HG02588 (cell line): ENCODE results near the gene HEXD.
"Not testable (repeated sequence)": the region's sequence is repeated elsewhere in the genome, so short reads cannot be mapped to it uniquely, and the experiment has no call there.

ENCODE experiments used
- ATAC-seq: cut with Tn5 transposase; IDR thresholded peaks from one replicate; pipeline ENCODE4 v1.9.1; 2021; ENCODE audit warnings: mild to moderate bottlenecking, moderate library complexity; ENCODE audit not compliant: unreplicated experiment

Gene HEXD

DNA sequence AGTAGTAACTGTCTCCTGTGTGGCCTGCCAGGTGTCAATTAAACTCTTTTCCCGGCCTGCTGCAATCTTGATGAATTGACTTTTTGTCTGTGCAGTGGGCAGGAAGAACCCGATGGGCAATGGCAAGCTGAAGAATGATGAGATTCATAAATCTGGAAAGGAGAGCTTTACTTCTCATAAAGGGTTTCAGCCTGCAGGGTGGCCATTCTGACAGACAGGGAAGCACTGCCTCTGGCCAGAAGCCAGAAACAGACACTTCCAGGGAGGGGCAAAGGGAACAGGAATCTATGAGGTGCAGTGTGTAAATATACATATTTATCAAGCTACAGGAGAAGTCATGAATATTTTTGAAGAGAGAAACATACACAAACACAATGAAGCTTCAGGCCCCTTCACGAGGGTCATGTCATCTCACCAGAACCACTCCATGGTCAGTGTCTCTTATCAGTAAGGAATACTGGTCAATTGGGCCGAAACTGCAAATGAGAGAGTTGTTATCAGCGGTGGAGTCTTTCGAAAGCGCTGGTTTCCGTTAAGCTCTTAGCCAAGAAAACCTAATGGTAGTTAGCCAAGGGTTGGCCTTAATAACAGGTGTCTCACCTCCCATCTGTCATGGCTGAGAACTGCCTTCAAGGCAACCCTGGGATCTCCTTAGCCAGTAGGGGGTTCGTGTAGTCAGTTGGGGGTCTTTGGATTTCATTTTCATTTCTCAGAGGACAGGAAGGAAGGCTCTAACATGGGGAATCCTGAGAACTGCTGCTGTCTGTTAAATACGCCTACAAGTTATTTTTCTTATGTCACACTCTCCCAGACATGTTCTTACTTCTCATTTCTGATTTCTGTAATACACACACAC is 39.2 kb downstream of the HEXD start:
- ATAC-seq = no peak

DNA sequence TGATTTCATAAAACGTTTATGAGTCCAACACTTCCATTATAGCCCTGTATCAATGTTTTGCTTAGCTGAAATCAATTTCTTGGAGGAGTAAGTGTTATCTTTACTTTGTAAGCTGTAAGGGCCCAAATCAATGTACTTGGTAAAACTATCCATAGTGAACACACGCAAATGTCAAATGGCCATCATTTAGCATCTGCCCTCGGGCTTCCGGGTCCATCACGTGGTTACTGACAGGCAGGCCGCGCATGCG is 39.7 kb downstream of the HEXD start:
- ATAC-seq = no peak

DNA sequence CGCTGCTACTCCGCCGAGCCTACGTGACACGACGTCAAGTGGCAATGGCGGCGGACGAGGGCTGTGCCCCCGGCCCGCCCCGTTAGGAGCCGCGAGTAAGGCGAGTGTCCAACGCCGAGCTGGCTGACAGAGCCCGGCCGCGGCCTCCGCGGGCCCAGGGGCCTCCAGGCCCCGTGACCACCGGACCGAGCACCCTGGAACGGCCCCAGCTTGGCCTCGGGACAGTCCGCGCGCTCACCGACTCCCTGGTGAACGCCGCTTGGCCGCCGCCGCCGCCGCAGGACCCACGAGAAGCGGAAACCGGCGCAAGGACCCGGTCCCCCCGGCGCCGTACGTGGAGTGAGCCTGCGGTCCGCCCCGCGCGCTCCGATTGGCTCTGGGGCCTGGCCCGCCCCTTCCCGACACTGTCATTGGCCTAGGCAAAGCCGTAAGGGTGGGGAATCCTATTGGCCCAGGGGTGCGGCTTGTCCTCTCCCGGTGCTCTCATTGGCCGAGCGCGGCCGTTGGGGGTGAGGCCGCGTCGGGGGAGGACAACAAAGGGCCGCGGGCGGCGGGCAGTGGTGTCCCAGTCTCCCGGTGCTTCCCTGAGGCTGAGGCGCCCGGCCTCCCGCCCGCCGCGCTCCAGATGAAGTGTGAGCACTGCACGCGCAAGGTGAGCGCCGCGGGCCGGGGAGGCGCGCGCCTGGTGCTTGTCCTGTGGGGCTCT is 40.2 kb downstream of the HEXD start, which contains the start of gene NARF:
TSS of gene NARF (plus strand) at position 563 of the 706 bp plus-strand sequence. CDS start at position 626, 63 bp downstream.
- ATAC-seq = peak; percentile 87

DNA sequence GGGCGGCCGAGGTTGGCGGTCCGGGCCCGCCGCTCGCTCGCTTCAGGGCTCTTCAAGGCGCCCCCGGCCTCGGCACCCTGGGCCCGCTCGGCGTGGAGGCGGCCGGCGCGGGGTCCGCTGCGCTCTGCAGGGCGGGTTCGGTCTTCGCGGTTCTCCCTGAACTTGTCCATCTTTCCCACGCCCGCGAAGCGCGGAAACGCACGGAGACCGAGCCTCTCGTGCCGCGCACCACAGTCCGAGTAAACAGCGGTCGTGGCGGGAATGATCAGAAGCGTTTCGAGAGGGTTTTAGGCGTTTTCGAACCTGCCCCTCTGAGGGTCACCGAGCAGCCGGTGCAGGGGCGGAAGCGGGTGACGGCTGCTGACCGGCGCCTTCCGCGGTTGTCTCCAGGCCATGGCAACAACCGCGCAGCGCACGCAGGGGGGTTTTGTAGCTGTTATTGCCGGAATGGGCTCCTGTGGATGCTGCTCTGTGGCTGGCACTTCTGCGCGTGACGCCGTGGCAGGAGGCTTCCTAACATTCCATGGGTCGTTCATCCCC is 40.8 kb downstream of the HEXD start:
- ATAC-seq = peak; percentile 4

DNA sequence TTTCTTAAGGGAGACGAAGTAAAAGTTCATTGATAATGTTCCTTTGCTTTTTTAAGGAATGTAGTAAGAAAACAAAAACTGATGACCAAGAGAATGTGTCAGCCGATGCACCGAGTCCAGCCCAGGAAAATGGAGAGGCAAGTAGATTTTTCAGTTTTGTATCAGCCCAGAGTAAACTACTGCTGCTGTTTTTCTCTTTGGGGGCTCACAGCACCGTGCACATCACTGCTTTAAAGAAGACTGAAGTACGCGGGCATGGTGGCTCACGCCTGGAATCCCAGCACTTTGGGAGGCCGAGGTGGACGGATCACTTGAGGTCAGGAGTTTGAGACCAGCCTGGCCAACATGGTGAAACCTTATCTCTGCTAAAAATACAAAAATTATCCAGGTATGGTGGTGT is 41.8 kb downstream of the HEXD start:
- not testable (repeated sequence) for ATAC-seq

DNA sequence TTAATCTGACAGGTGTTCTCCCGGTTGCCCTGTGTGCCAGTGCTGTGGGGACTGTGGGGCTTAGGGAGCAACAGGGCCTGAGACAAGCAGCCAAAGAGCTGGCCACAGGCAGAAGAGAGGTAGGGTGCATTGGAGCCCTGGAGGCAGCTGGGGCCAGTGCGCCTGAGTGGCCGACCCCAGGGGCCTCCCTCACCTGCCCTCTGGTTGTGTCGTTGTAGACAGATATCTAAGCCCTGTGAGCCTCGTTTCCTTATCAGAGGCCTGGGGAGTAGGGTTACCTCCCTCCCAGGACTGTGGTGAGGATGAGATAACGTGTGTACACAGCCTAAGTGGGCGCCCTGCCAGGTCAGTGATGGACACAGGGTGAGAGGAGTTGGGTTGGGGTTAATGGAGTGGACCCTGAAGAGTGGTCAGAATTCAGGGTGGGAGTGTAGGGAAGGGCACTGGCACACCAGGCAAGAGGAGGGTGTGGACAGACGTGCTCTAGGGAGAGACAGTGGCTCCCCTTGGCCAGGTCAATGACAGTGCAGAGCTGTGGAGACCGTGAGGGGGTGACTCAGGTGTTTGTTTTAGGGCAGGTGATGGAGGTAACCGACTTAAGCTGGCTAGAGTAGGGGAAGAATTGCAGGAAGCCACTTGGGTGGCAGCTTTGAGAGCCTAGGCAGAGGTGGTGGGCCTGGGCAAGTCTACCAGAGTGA is 43.8 kb downstream of the HEXD start:
- no peak for ATAC-seq

DNA sequence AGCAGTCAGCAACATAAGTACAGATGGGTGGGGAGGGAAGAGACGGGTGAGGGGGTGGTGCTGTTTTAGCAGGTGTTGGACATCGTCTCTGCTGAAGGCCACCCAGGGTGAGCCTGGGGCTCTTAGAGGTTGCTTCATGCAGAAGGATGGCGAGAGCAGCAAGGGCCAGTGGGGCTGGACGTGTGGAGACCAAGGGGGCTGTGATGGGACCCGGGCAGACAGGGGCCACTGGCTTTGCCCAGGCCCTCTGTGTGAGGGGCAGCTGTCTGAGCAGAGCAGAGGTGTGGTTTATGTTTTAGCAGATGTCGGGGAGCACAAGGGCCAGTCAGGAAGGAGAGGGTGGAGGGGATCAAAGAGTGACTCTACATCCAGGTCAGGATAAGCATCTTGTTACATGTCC is 45.2 kb downstream of the HEXD start:
- no peak for ATAC-seq

DNA sequence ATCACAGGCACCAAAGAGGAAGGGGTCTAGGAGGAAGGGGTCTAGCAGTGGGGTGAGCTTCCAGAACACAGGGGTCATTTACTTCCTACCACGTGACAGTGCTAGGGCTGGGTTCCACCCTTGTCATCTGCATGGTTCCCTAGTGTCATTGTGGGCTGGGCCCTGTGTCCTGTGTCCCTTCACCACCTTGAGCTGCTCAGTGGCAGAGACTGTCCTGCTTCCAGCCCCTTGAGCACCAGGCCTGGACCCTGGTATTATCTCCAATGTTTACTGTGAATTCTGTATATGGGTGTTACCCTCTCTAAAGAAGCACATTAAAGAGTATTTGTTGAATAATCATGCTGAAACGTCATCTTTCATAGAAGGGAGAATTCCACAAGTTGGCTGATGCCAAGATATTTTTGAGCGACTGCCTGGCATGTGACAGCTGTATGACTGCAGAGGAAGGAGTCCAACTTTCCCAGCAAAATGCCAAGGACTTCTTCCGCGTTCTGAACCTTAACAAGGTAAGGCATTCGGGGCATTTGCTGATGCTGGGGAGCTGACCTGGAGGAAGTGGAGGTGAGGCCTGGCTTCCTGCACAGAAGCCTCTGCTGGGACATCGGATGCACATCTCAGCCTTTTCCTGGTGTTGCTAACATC is 45.9 kb downstream of the HEXD start:
- no peak for ATAC-seq

DNA sequence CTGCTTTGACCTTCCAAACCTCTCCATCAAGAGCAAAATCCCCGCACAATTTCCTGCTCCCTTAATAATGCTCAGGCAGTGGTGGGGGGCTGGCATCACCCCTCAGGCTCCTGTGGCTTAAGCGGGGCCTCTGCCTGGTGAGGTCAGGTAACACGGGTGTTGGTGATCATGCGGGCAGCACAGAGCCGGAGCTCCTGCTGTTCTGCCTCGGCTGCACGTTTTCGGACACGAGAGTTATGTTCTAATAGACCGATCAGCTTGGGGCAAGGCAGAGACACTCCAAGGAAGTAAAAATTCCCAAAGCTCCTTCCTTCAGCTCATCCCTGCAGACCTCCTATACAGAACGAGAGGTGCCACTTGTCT is 46.4 kb downstream of the HEXD start:
- ATAC-seq = no peak

DNA sequence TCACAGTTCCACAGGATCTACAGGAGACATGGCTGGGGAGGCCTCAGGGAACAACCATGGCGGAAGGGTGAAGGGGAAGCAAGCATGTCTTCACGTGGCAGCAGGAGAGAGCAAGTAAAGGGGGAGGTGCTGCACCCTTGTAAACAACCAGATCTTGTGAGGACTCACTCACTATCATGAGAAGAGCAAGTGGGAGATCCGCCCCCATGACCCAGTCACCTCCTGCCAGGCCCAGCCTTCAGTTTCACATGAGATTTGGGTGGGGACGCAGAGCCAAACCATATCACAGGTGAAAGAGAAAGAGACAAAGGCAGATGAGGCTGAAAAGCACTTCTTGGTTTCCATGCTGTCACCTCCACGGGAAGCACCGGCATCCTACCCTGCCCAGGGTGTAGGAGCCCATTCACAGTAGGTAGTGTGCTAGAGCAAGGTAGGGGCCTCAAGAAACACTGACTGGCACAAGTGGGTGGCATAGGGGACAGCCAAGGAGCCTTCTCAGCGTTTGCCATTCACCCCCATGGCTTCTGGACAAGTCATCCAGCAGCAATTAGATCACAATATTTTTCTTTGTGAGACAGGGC is 47.0 kb downstream of the HEXD start:
- ATAC-seq = no peak

DNA sequence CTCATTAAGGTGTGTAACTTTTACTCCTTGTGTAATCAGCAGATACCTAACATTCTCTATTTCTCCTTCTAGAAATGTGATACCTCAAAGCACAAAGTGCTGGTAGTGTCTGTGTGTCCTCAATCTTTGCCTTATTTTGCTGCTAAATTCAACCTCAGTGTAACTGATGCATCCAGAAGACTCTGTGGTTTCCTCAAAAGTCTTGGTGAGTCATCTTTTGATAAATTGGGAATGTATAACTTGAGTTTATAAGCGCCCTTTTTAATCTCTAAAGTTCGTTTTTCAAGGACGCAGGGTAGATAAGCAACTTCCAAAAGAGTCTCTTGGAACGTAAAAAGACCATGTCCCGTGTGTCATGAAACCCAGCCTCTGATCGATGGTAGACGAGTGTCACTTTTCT is 50.5 kb downstream of the HEXD start:
- ATAC-seq = no peak

DNA sequence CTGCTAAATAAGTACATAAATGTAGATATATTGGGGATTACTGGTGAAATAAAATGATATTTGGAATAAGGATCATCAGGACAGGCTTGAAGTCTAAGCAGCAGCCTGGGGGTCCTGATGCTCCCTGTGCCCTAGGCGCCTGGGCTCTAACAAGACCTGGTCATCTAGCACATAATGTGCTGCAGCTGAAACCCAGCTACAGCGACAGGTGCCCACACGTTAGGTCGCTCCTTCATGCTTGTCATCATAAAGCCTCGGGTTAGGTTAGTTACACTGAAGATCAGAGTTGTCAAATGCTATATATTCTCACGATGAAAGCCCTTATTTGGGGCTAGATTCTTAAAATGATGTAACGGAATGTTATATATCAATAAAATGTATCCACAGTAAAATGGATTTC is 51.9 kb downstream of the HEXD start:
- no peak for ATAC-seq

DNA sequence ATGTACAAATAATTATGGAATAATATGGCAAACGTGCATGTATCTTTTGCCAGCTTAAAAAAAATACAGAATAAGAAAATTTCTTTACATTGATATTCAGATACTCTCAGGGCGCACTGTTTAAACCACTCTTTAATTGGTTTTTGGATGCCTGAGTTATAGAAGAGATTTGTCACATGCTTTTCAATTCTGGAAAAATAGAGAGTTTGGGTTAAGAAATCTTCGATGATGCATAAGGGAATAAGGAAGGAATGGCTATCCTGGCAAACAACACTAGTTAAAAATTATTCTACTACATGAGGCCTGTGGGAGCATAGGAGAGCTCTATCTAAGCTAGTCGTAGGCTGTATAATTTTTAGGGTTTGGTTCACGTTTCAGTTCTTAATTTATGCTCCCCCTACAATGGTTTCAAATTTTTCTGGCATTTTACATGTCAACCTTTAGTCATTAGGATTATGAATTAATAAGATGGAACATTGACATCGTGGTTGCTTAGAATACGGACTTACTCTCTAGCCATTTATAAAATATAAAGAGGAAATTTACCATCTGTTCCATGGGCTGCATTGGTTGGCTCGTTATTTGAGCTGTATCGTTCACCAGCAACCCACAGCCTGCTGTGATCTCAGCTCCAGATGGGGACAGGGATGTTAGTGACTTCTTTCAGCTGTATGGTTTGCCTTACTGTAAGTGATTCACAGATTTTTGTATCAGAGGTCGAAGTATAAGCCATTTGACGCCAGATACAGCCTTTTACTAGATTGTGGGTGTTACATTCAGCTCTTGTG is 56.3 kb downstream of the HEXD start:
- ATAC-seq = no peak

DNA sequence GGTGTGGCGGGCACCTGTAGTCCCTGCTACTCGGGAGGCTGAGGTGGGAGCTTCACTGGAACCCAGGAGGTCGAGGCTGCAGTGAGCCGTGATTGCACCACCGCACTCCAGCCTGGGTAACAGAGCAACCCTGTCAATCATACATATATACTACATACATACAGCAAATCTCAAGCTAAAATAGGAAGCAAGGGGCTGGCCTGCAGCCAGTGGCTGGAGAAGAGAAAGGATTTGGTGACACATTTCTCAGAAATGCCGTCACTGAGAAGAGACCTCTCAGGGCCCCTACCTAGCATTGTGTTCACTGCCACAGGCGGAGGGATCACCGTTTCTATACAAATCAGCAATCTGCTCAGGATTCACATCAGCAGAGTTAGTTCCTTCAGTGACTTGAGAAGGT is 57.3 kb downstream of the HEXD start:
- no peak for ATAC-seq

DNA sequence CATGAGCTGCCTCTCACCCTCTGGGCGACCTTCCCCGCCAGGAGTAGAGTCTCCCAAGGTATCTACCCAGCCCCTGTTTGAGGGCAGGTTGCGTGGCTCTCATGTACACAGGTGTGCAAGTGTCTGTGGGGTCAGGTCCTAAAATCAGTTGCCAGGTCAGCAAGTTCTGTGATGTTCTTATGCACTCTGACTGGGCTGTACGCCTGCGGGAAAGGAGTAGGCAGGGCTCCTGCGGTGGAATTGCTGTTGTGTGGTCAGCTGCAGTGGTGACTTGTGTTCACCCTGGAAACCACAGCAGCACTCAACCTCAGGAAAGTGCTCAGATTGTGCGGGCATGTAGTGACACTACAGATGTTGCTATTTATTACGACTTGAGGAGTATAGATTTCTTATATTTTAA is 59.8 kb downstream of the HEXD start:
- ATAC-seq = no peak

DNA sequence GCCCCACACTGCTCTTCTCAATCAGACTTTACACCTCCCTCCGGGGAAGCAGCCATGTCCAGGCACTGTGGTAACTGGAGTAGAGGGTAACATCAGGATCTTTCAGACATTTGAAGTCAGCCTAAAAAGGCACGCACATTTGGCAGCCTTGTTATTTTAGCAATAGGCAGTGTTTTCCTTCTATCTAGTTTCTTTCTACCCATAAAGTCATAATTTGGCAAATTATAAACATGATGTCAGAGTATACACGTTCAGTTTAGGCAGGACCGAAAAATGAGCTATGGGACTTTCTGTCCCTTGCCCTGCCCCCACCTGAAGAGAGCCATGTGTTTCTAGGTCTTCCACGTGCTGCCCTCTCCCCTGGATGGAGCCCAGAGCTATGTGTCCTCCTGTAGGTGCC is 61.5 kb downstream of the HEXD start:
- no peak for ATAC-seq

DNA sequence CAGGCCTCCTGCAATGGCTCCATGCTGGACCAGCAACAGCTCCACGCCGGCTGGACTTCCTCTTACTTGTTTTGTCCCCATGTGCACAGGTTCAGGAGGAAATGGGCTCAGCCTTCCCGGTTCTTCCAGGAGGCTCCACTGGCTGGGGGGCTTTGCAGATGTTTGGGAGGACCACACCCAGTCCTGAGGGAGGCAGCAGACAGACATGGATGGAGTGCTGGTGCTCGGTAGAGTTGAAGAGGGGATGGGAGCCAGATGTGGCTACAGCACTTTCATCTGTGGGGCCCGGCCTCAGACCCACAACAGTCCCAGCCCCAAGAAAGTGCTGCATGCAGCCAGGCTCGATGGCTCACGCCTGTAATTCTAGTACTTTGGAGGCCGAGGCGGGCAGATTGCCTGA is 62.2 kb downstream of the HEXD start:
- ATAC-seq = no peak

DNA sequence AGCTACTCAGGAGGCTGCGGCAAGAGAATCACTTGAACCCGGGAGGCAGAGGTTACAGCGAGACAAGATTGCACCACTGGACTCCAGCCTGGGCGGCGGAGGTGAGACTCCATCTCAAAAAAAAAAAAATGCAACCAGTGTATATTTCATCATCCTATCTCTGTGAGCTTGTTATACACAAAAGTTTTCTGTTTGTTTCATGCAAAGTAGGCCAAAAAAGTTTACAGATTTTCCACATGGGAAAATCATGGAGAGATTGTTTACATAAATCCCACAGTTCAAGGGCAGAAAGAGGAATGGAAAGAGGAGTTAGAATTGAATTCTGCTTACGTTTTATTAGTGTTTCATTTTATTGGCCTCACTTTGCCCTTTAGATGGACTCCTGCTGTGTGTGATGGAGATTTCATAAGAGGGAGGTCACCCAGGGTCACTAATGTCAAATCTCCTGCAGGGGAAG is 65.1 kb downstream of the HEXD start:
- ATAC-seq = no peak

DNA sequence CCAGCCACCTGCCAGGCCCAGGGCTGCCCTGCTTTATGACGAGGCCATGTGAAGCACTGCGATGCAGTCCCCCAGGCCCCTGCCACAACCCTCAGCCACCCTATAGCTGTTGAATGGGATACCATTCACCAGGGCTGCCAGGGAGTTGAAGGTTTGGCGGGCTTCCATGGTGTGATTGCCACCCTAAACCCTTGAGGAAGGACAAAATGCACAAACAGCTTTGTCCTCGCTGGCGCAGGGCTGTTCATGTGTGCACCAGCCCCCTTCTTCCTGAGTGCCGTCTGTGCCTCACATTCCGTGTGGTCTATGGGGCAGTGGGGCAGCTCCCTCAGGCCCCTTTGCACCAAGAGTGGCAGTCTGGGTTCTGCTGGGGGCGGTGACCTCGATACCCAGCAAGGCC is 65.7 kb downstream of the HEXD start:
- ATAC-seq = no peak
